DOHH2 (cell line): ENCODE results near the gene CDHR2.

ENCODE experiments used
- H3F3A ChIP-seq: fragments of 200-600 bp; sonication (generic), shearing (Covaris generic); 2 replicates; pipeline ENCODE4 v1.6.0; 2016; ENCODE audit warnings: antibody characterized with exemption, mild to moderate bottlenecking; ENCODE audit not compliant: control insufficient read depth, insufficient read depth
- H3K27ac ChIP-seq: fragments of 200-600 bp; sonication (generic); 2 replicates; pipeline ENCODE4 v1.5.1; 2014; ENCODE audit warnings: low read depth, mild to moderate bottlenecking, low read length, moderate library complexity
- H3K27me3 ChIP-seq: fragments of 200-600 bp; sonication (generic); 2 replicates; pipeline ENCODE4 v1.6.1; 2014; ENCODE audit warnings: mild to moderate bottlenecking, low read length, mixed read lengths; ENCODE audit not compliant: control insufficient read depth
- H3K36me3 ChIP-seq: fragments of 200-600 bp; sonication (generic); 2 replicates; pipeline ENCODE4 v1.6.1; 2014; ENCODE audit warnings: mild to moderate bottlenecking, low read length, moderate library complexity, mixed read lengths; ENCODE audit not compliant: control insufficient read depth
- H3K4me1 ChIP-seq: fragments of 200-600 bp; sonication (generic); 2 replicates; pipeline ENCODE4 v1.6.1; 2014; ENCODE audit warnings: mild to moderate bottlenecking, low read length, mixed read lengths; ENCODE audit not compliant: control insufficient read depth
- H3K4me2 ChIP-seq: fragments of 200-600 bp; sonication (generic); 2 replicates; pipeline ENCODE4 v1.6.0; 2014; ENCODE audit warnings: mild to moderate bottlenecking, low read length, moderate library complexity
- H3K4me3 ChIP-seq: fragments of 200-600 bp; sonication (generic); 2 replicates; pipeline ENCODE4 v1.5.1; 2014; ENCODE audit warnings: mild to moderate bottlenecking, low read length, mixed read lengths
- H3K79me2 ChIP-seq: fragments of 200-600 bp; sonication (generic); 2 replicates; pipeline ENCODE4 v1.6.1; 2014; ENCODE audit warnings: mild to moderate bottlenecking, low read length, mixed read lengths; ENCODE audit not compliant: control insufficient read depth
- H3K9me2 ChIP-seq: fragments of 200-600 bp; sonication (generic); replicated peaks from 2 replicates; pipeline ENCODE4 v1.6.1; 2014; ENCODE audit warnings: mild to moderate bottlenecking, low read length, mixed read lengths; ENCODE audit not compliant: control insufficient read depth
- H3K9me3 ChIP-seq: fragments of 200-600 bp; sonication (generic); 2 replicates; pipeline ENCODE4 v1.6.1; 2014; ENCODE audit warnings: antibody characterized with exemption, low read length, mixed read lengths; ENCODE audit not compliant: control insufficient read depth, insufficient read depth
- H4K20me1 ChIP-seq: fragments of 200-600 bp; sonication (generic); 2 replicates; pipeline ENCODE4 v1.6.0; 2014; ENCODE audit warnings: low read depth, mild to moderate bottlenecking, antibody characterized with exemption, low read length, moderate library complexity; ENCODE audit not compliant: control insufficient read depth, insufficient read depth
- EZH2phosphoT487 ChIP-seq: fragments of 200-600 bp; sonication (generic); IDR thresholded peaks from 2 replicates; pipeline ENCODE4 v1.6.1; 2017; ENCODE audit warnings: borderline replicate concordance, mild to moderate bottlenecking, antibody characterized with exemption, low read length, moderate library complexity, mixed read lengths
- TF ChIP-seq, protein P1 (sequence below): fragments of 200-600 bp; sonication (generic); IDR thresholded peaks from one replicate; pipeline ENCODE4 v1.5.1; 2014; ENCODE audit warnings: antibody characterized with exemption, mild to moderate bottlenecking, low read depth, low read length; ENCODE audit not compliant: poor library complexity, severe bottlenecking

CDHR2 gene

GRCh38 chr5:176538230-176538988, 10.7 kb upstream of the CDHR2 start:
- Histone ChIP-seq H3K27ac (peak overlapping the region; percentile 39), H3K27me3 (no peaks in the 10 kb centered on the region), H3K36me3 (peaks cover 30% of the 10 kb centered on the region), H3K9me3 (no peaks in the 10 kb centered on the region), H4K20me1 (0 out of 2 replicates have a peak, but pooled peaks cover 5% of the 10 kb centered on the region), H3K4me1 (peaks cover 56% of the 10 kb centered on the region), H3K9me2 (no peaks in the 10 kb centered on the region), H3F3A (peaks cover 21% of the 10 kb centered on the region), H3K4me3 (peak overlapping the region; percentile 83), H3K4me2 (peak overlapping the region; percentile 87), H3K79me2 (peaks cover 35% of the 10 kb centered on the region)
- TF ChIP-seq EZH2phosphoT487, result no peak
- TF ChIP-seq, protein P1, sequence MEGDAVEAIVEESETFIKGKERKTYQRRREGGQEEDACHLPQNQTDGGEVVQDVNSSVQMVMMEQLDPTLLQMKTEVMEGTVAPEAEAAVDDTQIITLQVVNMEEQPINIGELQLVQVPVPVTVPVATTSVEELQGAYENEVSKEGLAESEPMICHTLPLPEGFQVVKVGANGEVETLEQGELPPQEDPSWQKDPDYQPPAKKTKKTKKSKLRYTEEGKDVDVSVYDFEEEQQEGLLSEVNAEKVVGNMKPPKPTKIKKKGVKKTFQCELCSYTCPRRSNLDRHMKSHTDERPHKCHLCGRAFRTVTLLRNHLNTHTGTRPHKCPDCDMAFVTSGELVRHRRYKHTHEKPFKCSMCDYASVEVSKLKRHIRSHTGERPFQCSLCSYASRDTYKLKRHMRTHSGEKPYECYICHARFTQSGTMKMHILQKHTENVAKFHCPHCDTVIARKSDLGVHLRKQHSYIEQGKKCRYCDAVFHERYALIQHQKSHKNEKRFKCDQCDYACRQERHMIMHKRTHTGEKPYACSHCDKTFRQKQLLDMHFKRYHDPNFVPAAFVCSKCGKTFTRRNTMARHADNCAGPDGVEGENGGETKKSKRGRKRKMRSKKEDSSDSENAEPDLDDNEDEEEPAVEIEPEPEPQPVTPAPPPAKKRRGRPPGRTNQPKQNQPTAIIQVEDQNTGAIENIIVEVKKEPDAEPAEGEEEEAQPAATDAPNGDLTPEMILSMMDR, result no peak

DNA sequence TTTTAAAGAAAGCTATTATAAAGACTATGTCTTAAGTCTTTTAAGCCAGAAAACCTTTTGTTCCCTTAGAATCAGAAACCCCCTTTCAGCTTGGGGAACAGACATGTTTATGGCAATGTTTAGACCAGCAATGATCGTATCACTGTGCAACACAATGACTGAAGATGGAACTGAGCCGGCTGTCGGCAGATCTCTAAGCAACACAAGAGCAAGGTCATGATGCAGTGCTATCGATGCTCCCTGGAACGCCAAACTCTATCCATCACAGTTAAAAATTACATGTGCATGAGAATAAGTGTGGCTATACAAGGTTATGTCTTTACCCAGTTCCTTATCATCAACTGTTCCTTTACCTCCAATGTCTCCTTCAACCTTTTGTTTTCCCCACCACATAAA, 10.2 kb upstream of the CDHR2 start:
- Histone ChIP-seq H3K27me3 (no peaks in the 10 kb centered on the region), H3K27ac (no peak overlapping the region), H3K4me2 (no peak overlapping the region), H3K4me1 (peaks cover 55% of the 10 kb centered on the region), H3F3A (peaks cover 19% of the 10 kb centered on the region), H3K4me3 (no peak overlapping the region), H3K9me2 (no peaks in the 10 kb centered on the region), H3K79me2 (peaks cover 32% of the 10 kb centered on the region), H3K9me3 (no peaks in the 10 kb centered on the region), H3K36me3 (peaks cover 24% of the 10 kb centered on the region), H4K20me1 (0 out of 2 replicates have a peak, but pooled peaks cover 5% of the 10 kb centered on the region)
- TF ChIP-seq, protein P1, result no peak
- no peak for TF ChIP-seq EZH2phosphoT487

GRCh38 chr5:176540476-176540899, 8.7 kb upstream of the CDHR2 start:
- Histone ChIP-seq H3K9me3 (no peaks in the 10 kb centered on the region), H3K4me1 (peaks cover 51% of the 10 kb centered on the region), H3K4me3 (no peak overlapping the region), H3K4me2 (no peak overlapping the region), H3F3A (peaks cover 9% of the 10 kb centered on the region; the same call in 1 of the 2 replicates), H3K36me3 (peaks cover 9% of the 10 kb centered on the region), H3K27me3 (no peaks in the 10 kb centered on the region), H4K20me1 (no peaks in the 10 kb centered on the region), H3K27ac (no peak overlapping the region), H3K9me2 (no peaks in the 10 kb centered on the region), H3K79me2 (peaks cover 23% of the 10 kb centered on the region)
- TF ChIP-seq, protein P1, result no peak
- TF ChIP-seq EZH2phosphoT487, result no peak
